GM18873 (cell line): Measurements from ENCODE around the gene HNF1B.

Experiments
- ATAC-seq: cut with Tn5 transposase; IDR thresholded peaks from one replicate; pipeline ENCODE4 v1.9.1; 2021; ENCODE audit warnings: mild to moderate bottlenecking, moderate library complexity, moderate number of reproducible peaks; ENCODE audit not compliant: unreplicated experiment, low FRiP score

The HNF1B gene

DNA sequence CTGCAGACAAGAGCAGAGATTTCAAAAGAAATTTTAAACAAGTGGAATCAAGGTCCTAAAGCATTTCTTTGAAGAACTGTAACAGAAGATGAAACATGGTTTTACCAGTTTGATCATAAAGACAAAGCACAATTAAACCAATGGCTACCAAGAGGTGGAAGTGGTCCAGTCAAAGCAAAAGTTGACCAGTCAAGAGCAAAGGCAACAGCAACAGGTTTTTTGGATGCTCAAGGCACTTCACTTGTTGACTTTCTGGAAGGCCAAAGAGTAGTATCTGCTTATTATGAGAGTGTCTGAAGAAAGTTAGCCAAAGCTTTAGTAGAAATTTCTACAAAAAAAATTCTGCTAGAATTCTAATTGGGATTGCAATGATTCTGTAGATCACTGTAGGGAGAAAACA, 106.9 kb downstream of the HNF1B start:
- no peak for ATAC-seq
